GM19452 (cell line): ENCODE results near the gene ZNF681.
"Not testable (repeated sequence)": the region's sequence is repeated elsewhere in the genome, so short reads cannot be mapped to it uniquely, and the experiment has no call there.

Experiments used
- ATAC-seq: cut with Tn5 transposase; IDR thresholded peaks from one replicate; pipeline ENCODE4 v1.9.1; 2021; ENCODE audit not compliant: unreplicated experiment

ZNF681 gene

GRCh38 chr19:23758187-23759074 lies at the start of gene ZNF681:
Gene ZNF681 (minus strand): TSS chr19:23758891. CDS start chr19:23758749, 142 bp downstream.
- peak; percentile 81 for ATAC-seq

- no peak for ATAC-seq
Observed at GRCh38 chr19:23804676-23805075, 46.0 kb upstream of the ZNF681 start.

GRCh38 chr19:23802290-23802689 lies 43.6 kb upstream of the ZNF681 start:
- no peak for ATAC-seq

GRCh38 chr19:23801803-23802202 lies 43.1 kb upstream of the ZNF681 start:
- no peak for ATAC-seq

- ATAC-seq = no peak
Observed at GRCh38 chr19:23800868-23801267, 42.2 kb upstream of the ZNF681 start.

- ATAC-seq = no peak
Observed at GRCh38 chr19:23800271-23800670, 41.6 kb upstream of the ZNF681 start.

- no peak for ATAC-seq
Observed at GRCh38 chr19:23799321-23799720, 40.6 kb upstream of the ZNF681 start.

- no peak for ATAC-seq
Observed at GRCh38 chr19:23795462-23795861, 36.8 kb upstream of the ZNF681 start.

GRCh38 chr19:23792784-23793183 lies 34.1 kb upstream of the ZNF681 start:
- no peak for ATAC-seq

GRCh38 chr19:23790641-23791488 lies 32.2 kb upstream of the ZNF681 start:
- no peak for ATAC-seq

- no peak for ATAC-seq
Observed at GRCh38 chr19:23789246-23789645, 30.6 kb upstream of the ZNF681 start.

GRCh38 chr19:23788411-23788810 lies 29.7 kb upstream of the ZNF681 start:
- no peak for ATAC-seq

GRCh38 chr19:23787106-23787505 lies 28.4 kb upstream of the ZNF681 start:
- no peak for ATAC-seq

GRCh38 chr19:23785982-23786381 lies 27.3 kb upstream of the ZNF681 start:
- ATAC-seq = no peak

- ATAC-seq = no peak
Observed at GRCh38 chr19:23784274-23784673, 25.6 kb upstream of the ZNF681 start.

GRCh38 chr19:23783636-23784035 lies 24.9 kb upstream of the ZNF681 start:
- no peak for ATAC-seq

GRCh38 chr19:23779645-23780044 lies 21.0 kb upstream of the ZNF681 start:
- no peak for ATAC-seq

GRCh38 chr19:23778566-23778965 lies 19.9 kb upstream of the ZNF681 start:
- no peak for ATAC-seq

- not testable (repeated sequence) for ATAC-seq
Observed at GRCh38 chr19:23778036-23778435, 19.3 kb upstream of the ZNF681 start.

GRCh38 chr19:23777216-23777615 lies 18.5 kb upstream of the ZNF681 start:
- no peak for ATAC-seq

GRCh38 chr19:23776507-23777205 lies 18.0 kb upstream of the ZNF681 start:
- ATAC-seq = no peak
